ENCODE data around the gene MYNN. TPM values are rescaled to one million over a fixed set of nuclear protein-coding genes. Genes with fewer than 3 reads are reported as not detected.
"Not testable (repeated sequence)": the region's sequence is repeated elsewhere in the genome, so short reads cannot be mapped to it uniquely, and the experiment has no call there.

Gene MYNN
- total RNA-seq = 10 to 100 TPM; 13.4 to 26.4 (median 18.6) TPM

DNA sequence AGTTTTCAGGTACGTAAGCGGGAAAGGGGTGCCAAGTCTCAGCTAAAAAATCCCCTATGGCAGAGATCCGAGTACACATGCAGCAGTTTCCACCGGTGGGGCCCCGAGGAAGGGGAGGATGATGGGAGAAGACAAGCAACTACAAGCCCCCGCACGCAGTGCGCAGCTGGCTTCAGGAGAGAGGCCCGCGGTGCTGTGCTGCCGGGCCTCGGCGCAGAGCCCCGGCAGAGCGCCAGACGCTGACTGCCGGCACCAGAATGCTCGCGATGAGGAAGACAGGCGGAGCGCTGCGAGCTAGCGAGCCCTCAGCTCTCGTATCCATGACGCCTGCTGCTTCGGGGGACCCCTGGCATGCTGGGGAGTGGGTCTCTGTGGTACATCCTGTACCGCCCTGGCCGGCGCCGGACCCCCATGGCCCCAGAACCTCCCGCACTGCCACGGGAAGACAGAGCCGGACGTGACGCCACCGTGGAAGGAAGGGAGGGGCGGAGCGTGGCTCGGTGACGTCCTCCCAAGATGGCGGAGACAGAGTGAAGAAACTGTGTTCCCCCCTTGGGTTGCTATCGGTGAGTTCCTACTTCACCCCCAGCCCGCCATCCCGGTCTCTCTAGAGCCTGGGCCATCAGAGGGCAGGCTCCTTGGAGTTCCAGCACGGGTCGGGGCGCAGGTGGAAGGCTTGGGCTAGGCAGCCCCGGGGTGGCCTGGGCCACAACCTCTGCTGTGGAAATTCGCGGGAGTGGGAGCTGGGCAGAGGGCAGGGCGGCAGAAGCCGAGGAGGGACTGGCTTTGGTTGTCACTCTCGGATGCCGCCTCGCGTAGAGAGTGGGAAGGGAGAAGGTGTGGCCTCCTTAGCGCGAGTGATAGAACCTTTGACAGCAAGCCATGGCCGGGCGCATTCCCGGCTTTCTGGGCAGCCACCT, at the start of gene MYNN:
MYNN (plus strand) TSS at position 500 of the 920 bp plus-strand sequence. CDS start 900 bp downstream, outside the sequence.
- in situ Hi-C loops (cut with MboI; ENCODE audit: low pct_unique_long_range_greater_than_20kb in 2 of 9, low sequenced_read_pairs in 9 of 9, unreplicated experiment in 9 of 9) = loop anchor here in 1 of 9 experiments (25.0 kb wide), 1 partner anchor 636 kb away; no protein-coding TSS in a partner anchor
- peaks cover 0 to 21% of the 10 kb centered on the region in 2 donors for H3K4me1 ChIP-seq (replicated peaks in 1 of 2)
- 0 to 20% (median 0%) methylated on average over 1 to 22 of the region's 61 CpGs; no CpG with 5 or more reads in 3 of the 10 experiments for WGBS, 10 experiments
- peak; percentile 81 to 95 (median 92) for ATAC-seq (replicated peaks in 6 of 8)
- peak within 1 kb of the TSS; percentile 92 to 98 for H3K27ac ChIP-seq
- H3K4me3 ChIP-seq = peak within 1 kb of the TSS; percentile 61 to 100 (median 97)

DNA sequence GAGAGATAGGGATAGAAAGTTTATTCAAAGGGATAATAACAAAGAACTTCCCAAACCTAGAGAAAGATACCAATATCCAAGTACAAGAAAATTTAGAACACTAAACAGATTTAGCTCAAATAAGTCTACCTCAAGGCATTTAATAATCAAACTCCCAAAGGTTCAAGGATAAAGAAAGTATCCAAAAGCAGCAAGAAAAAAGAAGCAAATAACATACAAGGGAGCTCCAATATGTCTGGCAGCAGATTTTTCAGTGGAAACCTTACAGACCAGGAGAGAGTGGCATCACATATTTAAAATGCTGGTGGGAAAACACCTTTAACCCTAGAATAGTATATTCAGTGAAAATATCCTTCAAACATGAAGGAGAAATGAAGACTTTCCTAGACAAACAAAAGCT, 41.3 kb upstream of the MYNN start:
- H3K4me3 ChIP-seq; H3K27ac ChIP-seq; H3K4me1 ChIP-seq (replicated peaks in 1 of 2); ATAC-seq (replicated peaks in 6 of 8); in situ Hi-C loops (cut with MboI; ENCODE audit: low pct_unique_long_range_greater_than_20kb in 2 of 9, low sequenced_read_pairs in 9 of 9, unreplicated experiment in 9 of 9): not testable (repeated sequence)

DNA sequence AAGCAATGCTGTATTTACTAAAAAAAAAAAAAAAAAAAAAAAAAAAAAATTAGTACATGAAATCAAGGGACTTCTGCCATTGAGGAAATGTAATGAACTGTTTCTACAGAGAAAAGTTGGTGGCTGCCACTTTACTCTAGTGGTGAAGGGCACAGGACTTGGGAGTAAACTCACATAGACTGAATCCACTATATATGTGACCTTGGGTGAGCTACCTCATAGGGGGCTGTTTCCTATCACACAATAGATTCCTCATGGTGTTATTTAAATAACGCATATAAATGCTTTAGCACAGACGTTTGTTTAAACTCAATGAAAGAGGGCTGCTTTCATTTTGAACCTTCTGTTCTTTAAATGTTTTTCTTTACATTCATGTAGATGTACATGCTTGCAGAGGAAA, 34.1 kb upstream of the MYNN start:
- 0 to 88% (median 39%) methylated on average over 1 to 2 of the region's 2 CpGs for WGBS, 10 experiments
- ATAC-seq (replicated peaks in 6 of 8) = no peak
- in situ Hi-C loops (cut with MboI; ENCODE audit: low pct_unique_long_range_greater_than_20kb in 2 of 9, low sequenced_read_pairs in 9 of 9, unreplicated experiment in 9 of 9) = no loop called here
- H3K4me3 ChIP-seq = no peak overlapping the region
- no peak overlapping the region for H3K27ac ChIP-seq
- no peaks in the 10 kb centered on the region for H3K4me1 ChIP-seq (replicated peaks in 1 of 2)

DNA sequence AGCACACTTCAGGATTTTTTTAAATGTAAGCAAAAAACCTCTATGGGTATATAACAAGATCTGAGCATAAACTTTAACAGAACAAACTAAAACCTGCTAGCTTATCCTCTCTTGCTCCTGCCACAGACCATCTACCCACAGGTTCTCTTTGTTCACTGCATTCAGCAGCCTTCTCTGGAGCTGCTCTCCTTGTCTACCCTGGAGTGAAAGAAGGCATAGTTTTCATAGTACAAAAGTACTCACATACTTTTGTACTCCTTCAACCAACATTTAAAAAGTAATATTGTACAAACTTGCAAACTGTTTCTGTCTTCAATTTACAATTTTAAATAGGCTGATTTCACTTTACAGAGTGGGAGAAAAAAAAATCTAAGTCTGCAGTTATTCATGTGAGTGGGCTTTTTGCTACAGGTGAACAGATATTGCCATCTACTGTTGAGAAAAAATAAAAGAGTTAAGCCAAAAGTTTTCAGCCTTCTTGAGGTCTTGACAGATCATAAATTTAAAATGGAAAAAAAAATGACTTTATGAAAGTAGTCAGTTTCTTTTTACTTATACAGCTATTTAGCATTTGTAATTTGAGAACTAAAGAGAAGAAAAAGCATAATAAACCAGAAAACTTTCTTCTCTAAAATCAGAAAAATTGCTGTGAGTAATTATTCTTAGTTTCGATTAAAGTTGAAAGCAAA, 28.7 kb upstream of the MYNN start:
- peak in 2 of 8 experiments; percentile 48 to 53 for ATAC-seq (replicated peaks in 6 of 8)
- Histone ChIP-seq H3K4me1 (replicated peaks in 1 of 2) (no peaks in the 10 kb centered on the region), H3K27ac (no peak overlapping the region), H3K4me3 (no peak overlapping the region)
- WGBS, 10 experiments = 0 to 91% (median 0%) methylated on average over 1 of the region's 1 CpG
- in situ Hi-C loops (cut with MboI; ENCODE audit: low pct_unique_long_range_greater_than_20kb in 2 of 9, low sequenced_read_pairs in 9 of 9, unreplicated experiment in 9 of 9) = no loop called here

DNA sequence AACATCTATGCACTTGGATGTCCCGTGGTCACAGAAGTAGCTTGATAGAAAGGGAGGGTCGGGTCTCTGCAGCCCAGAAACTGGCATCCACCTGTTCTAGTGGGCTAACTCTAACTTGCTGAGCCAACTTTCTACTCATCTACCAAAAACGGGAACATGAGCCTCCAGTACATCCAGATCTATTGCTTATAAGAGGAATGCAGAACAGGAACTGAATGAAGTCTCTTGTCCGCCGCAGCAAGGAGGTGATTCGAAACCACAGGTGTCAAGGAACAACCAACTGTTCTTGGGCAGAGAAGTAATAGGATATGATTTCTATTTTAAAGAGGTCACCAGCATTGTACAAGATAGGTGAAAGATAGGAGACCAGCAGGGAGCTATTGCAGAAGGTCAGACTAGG, 26.3 kb upstream of the MYNN start:
- H3K4me1 ChIP-seq (replicated peaks in 1 of 2) = no peaks in the 10 kb centered on the region
- 0 to 100% (median 56%) methylated on average over 1 to 6 of the region's 6 CpGs; no CpG with 5 or more reads in 2 of the 10 experiments for WGBS, 10 experiments
- in situ Hi-C loops (cut with MboI; ENCODE audit: low pct_unique_long_range_greater_than_20kb in 2 of 9, low sequenced_read_pairs in 9 of 9, unreplicated experiment in 9 of 9) = no loop called here
- H3K27ac ChIP-seq = no peak overlapping the region
- no peak for ATAC-seq (replicated peaks in 6 of 8)
- no peak overlapping the region for H3K4me3 ChIP-seq

DNA sequence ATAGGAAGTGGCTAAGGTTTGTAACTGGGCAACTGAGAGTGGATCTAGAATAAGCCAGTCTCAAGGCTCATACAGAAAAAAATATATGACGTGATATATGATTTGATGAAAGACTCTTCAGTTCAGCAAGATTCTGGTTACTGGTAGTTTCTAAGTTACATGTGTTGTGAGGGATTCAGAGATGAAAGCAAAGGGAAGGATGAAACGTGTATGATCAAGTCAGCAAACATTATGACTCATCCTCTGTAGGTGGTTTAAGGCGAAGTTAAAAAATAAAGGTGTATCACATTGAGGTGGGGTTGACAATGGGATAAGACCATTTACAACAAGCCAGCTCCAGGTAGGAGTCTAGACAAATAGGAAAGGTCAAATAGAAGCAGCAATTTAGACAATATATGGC, 24.5 kb upstream of the MYNN start:
- H3K4me1 ChIP-seq (replicated peaks in 1 of 2) = no peaks in the 10 kb centered on the region
- WGBS, 10 experiments = 0 to 100% (median 74%) methylated on average over 2 to 3 of the region's 3 CpGs; no CpG with 5 or more reads in 2 of the 10 experiments
- no peak overlapping the region for H3K4me3 ChIP-seq
- H3K27ac ChIP-seq = no peak overlapping the region
- no peak for ATAC-seq (replicated peaks in 6 of 8)
- in situ Hi-C loops (cut with MboI; ENCODE audit: low pct_unique_long_range_greater_than_20kb in 2 of 9, low sequenced_read_pairs in 9 of 9, unreplicated experiment in 9 of 9) = no loop called here

DNA sequence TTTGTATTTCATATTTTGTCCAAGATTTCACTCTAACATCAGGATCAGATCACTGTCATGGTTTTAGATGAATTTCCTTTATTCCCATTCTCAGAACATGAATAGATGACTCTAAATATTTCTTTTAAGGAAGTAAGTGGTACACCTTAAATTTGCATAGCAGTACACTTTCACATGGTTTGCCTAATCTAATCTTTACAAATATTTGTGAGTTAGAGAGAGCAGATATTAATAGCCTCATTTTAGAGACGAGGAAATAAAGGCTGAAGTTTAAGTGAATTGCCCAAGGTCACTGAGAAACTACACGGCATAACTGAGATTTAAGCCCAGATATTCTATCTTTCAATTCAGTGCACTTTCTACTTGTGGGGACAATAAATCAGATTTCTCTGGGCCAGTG, 22.5 kb upstream of the MYNN start:
- in situ Hi-C loops (cut with MboI; ENCODE audit: low pct_unique_long_range_greater_than_20kb in 2 of 9, low sequenced_read_pairs in 9 of 9, unreplicated experiment in 9 of 9) = loop anchor here in 1 of 9 experiments (25.0 kb wide), 1 partner anchor 613 kb away; no protein-coding TSS in a partner anchor
- Histone ChIP-seq H3K4me3 (no peak overlapping the region), H3K27ac (no peak overlapping the region), H3K4me1 (replicated peaks in 1 of 2) (no peaks in the 10 kb centered on the region)
- ATAC-seq (replicated peaks in 6 of 8) = no peak
- WGBS, 10 experiments = 45 to 100% (median 84%) methylated on average over 1 to 2 of the region's 2 CpGs; no CpG with 5 or more reads in 1 of the 10 experiments

DNA sequence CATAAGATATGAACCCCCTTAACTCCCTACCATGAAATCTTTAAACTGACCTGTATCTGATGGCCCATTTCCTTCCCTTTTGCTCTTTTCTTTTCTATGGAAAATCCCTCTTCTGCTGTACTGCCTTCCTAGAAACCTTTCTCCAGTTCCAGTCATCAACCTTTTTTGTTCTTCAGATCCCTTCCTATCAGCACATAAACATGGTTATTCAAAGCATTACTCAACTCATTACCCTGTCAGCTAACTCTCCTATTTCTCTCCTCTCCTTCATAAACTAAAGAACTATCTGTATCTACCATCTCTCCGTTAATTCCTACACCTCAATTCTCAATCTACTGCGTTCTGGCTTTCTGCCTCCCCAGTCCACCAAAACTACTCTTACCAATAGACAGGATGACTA, 21.3 kb upstream of the MYNN start:
- Histone ChIP-seq H3K27ac (no peak overlapping the region), H3K4me1 (replicated peaks in 1 of 2) (no peaks in the 10 kb centered on the region), H3K4me3 (no peak overlapping the region)
- ATAC-seq (replicated peaks in 6 of 8) = no peak
- in situ Hi-C loops (cut with MboI; ENCODE audit: low pct_unique_long_range_greater_than_20kb in 2 of 9, low sequenced_read_pairs in 9 of 9, unreplicated experiment in 9 of 9) = loop anchor here in 1 of 9 experiments (25.0 kb wide), 1 partner anchor 615 kb away; no protein-coding TSS in a partner anchor
- WGBS, 10 experiments = 0 to 100% (median 82%) methylated on average over 1 to 2 of the region's 2 CpGs

DNA sequence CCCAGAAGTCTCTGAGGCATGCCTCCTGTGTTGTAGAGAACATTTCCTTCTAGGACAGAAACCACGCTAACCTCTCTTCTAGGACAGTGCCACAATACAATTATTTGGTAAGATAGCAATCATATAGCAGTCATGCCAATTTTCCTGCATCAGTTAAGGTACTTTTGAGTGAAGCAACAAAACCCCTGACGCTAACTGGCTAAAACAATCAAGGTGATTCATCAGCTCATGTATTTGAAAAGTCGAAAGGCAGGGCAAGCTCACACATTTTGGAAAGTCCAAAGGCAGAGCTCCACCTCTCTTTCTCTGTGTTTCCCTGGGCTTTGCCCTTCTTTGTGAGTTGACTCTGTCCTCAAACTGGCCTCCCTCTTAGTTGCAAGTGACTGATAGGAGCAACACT, 18.5 kb upstream of the MYNN start:
- H3K4me1 ChIP-seq (replicated peaks in 1 of 2) = no peaks in the 10 kb centered on the region
- H3K4me3 ChIP-seq = no peak overlapping the region
- no peak overlapping the region for H3K27ac ChIP-seq
- ATAC-seq (replicated peaks in 6 of 8) = no peak
- in situ Hi-C loops (cut with MboI; ENCODE audit: low pct_unique_long_range_greater_than_20kb in 2 of 9, low sequenced_read_pairs in 9 of 9, unreplicated experiment in 9 of 9) = loop anchor here in 1 of 9 experiments (25.0 kb wide), 1 partner anchor 617 kb away; no protein-coding TSS in a partner anchor
- WGBS, 10 experiments = 51 to 100% (median 83%) methylated on average over 1 to 3 of the region's 3 CpGs; no CpG with 5 or more reads in 3 of the 10 experiments

DNA sequence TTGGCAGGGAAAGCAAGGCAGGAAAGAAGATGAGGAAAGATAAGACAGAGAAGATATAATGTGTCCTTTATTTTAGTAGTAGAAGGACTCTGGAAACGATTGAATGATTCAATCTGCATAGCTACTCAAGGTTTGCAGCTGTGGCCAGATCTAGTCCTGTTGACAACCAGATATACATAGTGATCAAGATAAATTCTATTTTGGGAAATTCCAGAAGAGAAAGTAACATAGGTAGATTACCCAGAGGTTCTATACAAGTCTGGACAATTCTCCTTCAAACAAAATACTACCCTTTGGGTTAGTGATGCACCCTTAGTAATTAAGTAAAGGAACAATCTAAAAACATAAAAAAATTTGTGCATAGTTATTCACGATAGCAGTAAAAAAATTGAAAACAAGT, 17.7 kb upstream of the MYNN start:
- Histone ChIP-seq H3K4me1 (replicated peaks in 1 of 2) (no peaks in the 10 kb centered on the region), H3K27ac (no peak overlapping the region), H3K4me3 (no peak overlapping the region)
- WGBS, 10 experiments = 17 to 100% (median 74%) methylated on average over 1 to 2 of the region's 2 CpGs
- in situ Hi-C loops (cut with MboI; ENCODE audit: low pct_unique_long_range_greater_than_20kb in 2 of 9, low sequenced_read_pairs in 9 of 9, unreplicated experiment in 9 of 9) = loop anchor here in 1 of 9 experiments (25.0 kb wide), 1 partner anchor 618 kb away; no protein-coding TSS in a partner anchor
- peak in 1 of 8 experiments; percentile 25 for ATAC-seq (replicated peaks in 6 of 8)

DNA sequence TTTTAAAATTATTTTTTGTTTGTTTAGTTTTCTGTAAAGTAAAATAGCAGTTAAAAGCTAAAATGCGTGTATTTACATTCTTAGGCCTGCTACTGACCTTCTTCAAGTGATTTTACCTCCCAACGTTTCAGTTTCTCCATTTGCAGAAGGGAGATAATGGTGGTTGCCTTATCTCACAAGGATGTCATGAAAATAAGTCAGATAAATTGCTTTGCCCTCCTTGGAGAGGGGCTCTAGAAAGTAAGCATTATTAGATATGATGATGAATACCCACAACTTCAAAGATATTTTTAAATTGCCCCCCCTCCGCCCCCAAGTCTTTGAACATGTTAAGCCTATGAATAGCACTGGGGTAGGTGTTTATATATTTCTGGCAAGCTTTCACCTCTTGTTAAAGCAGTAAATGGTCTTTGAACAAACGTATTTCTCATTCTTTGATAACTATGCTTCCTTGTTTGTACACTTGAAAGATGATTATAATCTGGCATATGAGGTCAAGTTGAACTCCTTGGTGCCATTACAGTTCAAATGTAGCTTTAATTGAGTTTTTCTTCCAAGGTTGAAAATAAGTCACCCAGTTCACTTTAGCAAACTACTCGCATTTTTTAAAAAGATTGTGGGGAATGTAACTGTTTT, 14.7 kb upstream of the MYNN start:
- Histone ChIP-seq H3K4me1 (replicated peaks in 1 of 2) (no peaks in the 10 kb centered on the region), H3K4me3 (no peak overlapping the region), H3K27ac (no peak overlapping the region)
- WGBS, 10 experiments = 18 to 89% (median 75%) methylated on average over 1 to 5 of the region's 5 CpGs
- ATAC-seq (replicated peaks in 6 of 8) = no peak
- in situ Hi-C loops (cut with MboI; ENCODE audit: low pct_unique_long_range_greater_than_20kb in 2 of 9, low sequenced_read_pairs in 9 of 9, unreplicated experiment in 9 of 9) = loop anchor here in 1 of 9 experiments (25.0 kb wide), 1 partner anchor 621 kb away; no protein-coding TSS in a partner anchor

DNA sequence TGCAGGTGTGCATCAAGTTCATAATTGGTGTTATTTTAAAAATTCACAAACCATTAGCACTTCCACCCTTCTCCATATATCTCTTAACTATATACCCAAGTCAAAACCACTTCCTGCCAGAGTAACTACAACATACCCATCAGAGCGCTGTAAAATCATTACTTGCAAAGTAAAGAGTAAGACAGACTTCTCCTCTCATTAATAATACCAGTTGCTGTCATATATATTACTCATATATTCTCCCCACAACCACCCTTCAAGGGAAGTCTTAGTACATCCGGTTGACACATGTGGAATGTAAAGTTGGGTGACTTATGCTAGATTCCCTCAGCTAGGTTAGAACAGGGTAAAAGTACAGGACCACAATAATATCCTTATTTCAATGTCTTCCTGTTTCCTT, 13.9 kb upstream of the MYNN start:
- Histone ChIP-seq H3K4me3 (no peak overlapping the region), H3K27ac (no peak overlapping the region), H3K4me1 (replicated peaks in 1 of 2) (no peaks in the 10 kb centered on the region)
- WGBS, 10 experiments = 36 to 100% (median 96%) methylated on average over 1 to 2 of the region's 2 CpGs
- ATAC-seq (replicated peaks in 6 of 8) = no peak
- in situ Hi-C loops (cut with MboI; ENCODE audit: low pct_unique_long_range_greater_than_20kb in 2 of 9, low sequenced_read_pairs in 9 of 9, unreplicated experiment in 9 of 9) = loop anchor here in 1 of 9 experiments (25.0 kb wide), 1 partner anchor 622 kb away; no protein-coding TSS in a partner anchor

Measured in motor neuron (in vitro differentiated cells).